GM12878 (cell line): ENCODE results near the gene LARP1B. TPM values are rescaled to one million over a fixed set of nuclear protein-coding genes. Genes with fewer than 3 reads are reported as not detected.

Experiments used
- ATAC-seq: fragments of 200-7000 bp; cut with Tn5 transposase; 3 replicates; pipeline ENCODE4 v1.9.1; 2020; ENCODE audit warnings: mild to moderate bottlenecking, moderate library complexity
- BruUV-seq: library from RNA; stranded (reverse); fragments of 400-500 nt; replicated peaks from 2 replicates; lab custom pipeline; 2021; lab: Mats Ljungman, UMichigan
- CTCF ChIA-PET: fragments of 300-600 bp; sonication (Branson Sonifier 250); formaldehyde crosslinking; extraction: SDS; loops from one replicate; lab custom pipeline; 2021; ENCODE audit warnings: inconsistent platforms; lab: Yijun Ruan, JAX
- POLR2A ChIA-PET: fragments of 350-600 bp; formaldehyde crosslinking; extraction: SDS; loops from one replicate; lab custom pipeline; 2021; ENCODE audit warnings: inconsistent platforms; lab: Charles Lee
- RAD21 ChIA-PET: fragments of 300-600 bp; sonication (Branson Sonifier 250); formaldehyde crosslinking; loops from one replicate; lab custom pipeline; 2023; ENCODE audit warnings: antibody characterized with exemption; ENCODE audit not compliant: unreplicated experiment; lab: Charles Lee
- SMC1A ChIA-PET: fragments of 300-600 bp; sonication (Branson Sonifier 250); formaldehyde crosslinking; loops from one replicate; lab custom pipeline; 2023; ENCODE audit not compliant: unreplicated experiment, uncharacterized antibody; lab: Charles Lee
- DNase-seq: peaks from one replicate; pipeline ENCODE4 v3.0.0-alpha.2; 2011; ENCODE audit warnings: low read depth, low spot score
- FAIRE-seq: peaks from 3 replicates; lab custom pipeline; 2011; peaks lifted over from hg19 to GRCh38; lab: Jason Lieb, UNC
- H2AFZ ChIP-seq: 2 replicates; pipeline ENCODE4 v1.6.0; 2011; ENCODE audit warnings: low read depth, low read length, control low read depth; ENCODE audit not compliant: control insufficient read depth
- H3K27ac ChIP-seq: 2 replicates; pipeline ENCODE4 v1.5.1; 2011; ENCODE audit warnings: control low read depth; ENCODE audit not compliant: control insufficient read depth, insufficient read depth
- H3K27me3 ChIP-seq, 2 experiments: replicated peaks in 1 of 2; 2 replicates each; pipeline versions ENCODE4 v1.6.0 to v1.6.1; 2011; ENCODE audit warnings: low read length in 1 of 2; ENCODE audit not compliant: control insufficient read depth in 2 of 2, insufficient read depth in 2 of 2
- H3K36me3 ChIP-seq, 2 experiments: 2 replicates each; pipeline ENCODE4 v1.5.1; 2011; ENCODE audit warnings: low read length in 1 of 2; ENCODE audit not compliant: control insufficient read depth in 2 of 2, insufficient read depth in 2 of 2
- H3K4me1 ChIP-seq: 2 replicates; pipeline ENCODE4 v1.6.1; 2011; ENCODE audit warnings: mild to moderate bottlenecking, low read length, moderate library complexity, mixed read lengths; ENCODE audit not compliant: control insufficient read depth, insufficient read depth
- H3K4me2 ChIP-seq: 2 replicates; pipeline ENCODE4 v1.6.0; 2011; ENCODE audit warnings: control low read depth; ENCODE audit not compliant: control insufficient read depth, insufficient read depth
- H3K4me3 ChIP-seq: fragments of 200-600 bp; sonication (generic); 2 replicates; pipeline ENCODE4 v1.5.1; 2016
- H3K79me2 ChIP-seq: 2 replicates; pipeline ENCODE4 v1.6.0; 2011; ENCODE audit warnings: low read length; ENCODE audit not compliant: control insufficient read depth, insufficient read depth
- H3K9ac ChIP-seq: 2 replicates; pipeline ENCODE4 v1.8.0; 2011; ENCODE audit warnings: low read length, control low read depth, mixed read lengths; ENCODE audit not compliant: control insufficient read depth, insufficient read depth
- H3K9me3 ChIP-seq: replicated peaks from 3 replicates; pipeline ENCODE4 v1.5.1; 2011; ENCODE audit warnings: mild to moderate bottlenecking, low read length; ENCODE audit not compliant: control insufficient read depth, insufficient read depth
- H4K20me1 ChIP-seq: 2 replicates; pipeline ENCODE4 v1.6.0; 2011; ENCODE audit not compliant: control insufficient read depth, insufficient read depth
- ATF7 ChIP-seq: fragments of 450-650 bp; IDR thresholded peaks from 2 replicates; pipeline ENCODE4 v1.6.1; 2016; ENCODE audit warnings: low read depth, mild to moderate bottlenecking
- BHLHE40 ChIP-seq, 2 experiments: fragments of 450-650 bp in 1 of 2; IDR thresholded peaks; 2 replicates each; pipeline ENCODE4 v1.6.1; 2011 to 2017; ENCODE audit warnings: low read depth in 2 of 2, borderline replicate concordance in 1 of 2, improper control_type of control experiment in 1 of 2, low read length in 1 of 2, mild to moderate bottlenecking in 1 of 2
- CHD4 ChIP-seq: fragments of 200-600 bp; sonication (generic); IDR thresholded peaks from 2 replicates; pipeline ENCODE4 v1.6.1; 2016; ENCODE audit warnings: mild to moderate bottlenecking
- EED ChIP-seq: sonication (generic); IDR thresholded peaks from 2 replicates; pipeline ENCODE4 v1.6.1; 2016; ENCODE audit warnings: antibody characterized with exemption, low read depth
- EGR1 ChIP-seq, 2 experiments: IDR thresholded peaks; 1 replicate in 1 of 2; 2 replicates in 1 of 2; pipeline ENCODE4 v1.6.1; 2011 to 2012; ENCODE audit warnings: low read depth in 2 of 2, low read length in 2 of 2, borderline replicate concordance in 1 of 2, mild to moderate bottlenecking in 1 of 2, moderate library complexity in 1 of 2
- EP300 ChIP-seq, 2 experiments: fragments of 150-350 bp in 1 of 2; IDR thresholded peaks; 2 replicates each; pipeline ENCODE4 v1.6.1; 2011 to 2012; ENCODE audit warnings: low read depth in 2 of 2, low read length in 2 of 2, borderline replicate concordance in 1 of 2, improper control_type of control experiment in 1 of 2, inconsistent platforms in 1 of 2; ENCODE audit not compliant: control insufficient read depth in 1 of 2
- FOS ChIP-seq: IDR thresholded peaks from 3 replicates; pipeline ENCODE4 v1.6.1; 2011; ENCODE audit warnings: borderline replicate concordance; ENCODE audit not compliant: insufficient read length; ENCODE audit errors: extremely low read depth
- GABPA ChIP-seq: IDR thresholded peaks from 2 replicates; pipeline ENCODE4 v1.6.1; 2014; ENCODE audit warnings: antibody characterized with exemption, low read depth, mild to moderate bottlenecking, inconsistent platforms
- IKZF1 ChIP-seq: fragments of 450-650 bp; conservative IDR thresholded peaks from 2 replicates; pipeline ENCODE4 v1.6.1; 2017; ENCODE audit warnings: antibody characterized with exemption, mild to moderate bottlenecking
- IKZF2 ChIP-seq, 2 experiments: fragments of 450-650 bp; IDR thresholded peaks; 2 replicates each; pipeline ENCODE4 v1.6.1; 2017; ENCODE audit warnings: mild to moderate bottlenecking in 2 of 2, moderate library complexity in 2 of 2
- IRF4 ChIP-seq: IDR thresholded peaks from 2 replicates; pipeline ENCODE4 v1.6.1; 2011; ENCODE audit warnings: low read depth, low read length
- KDM1A ChIP-seq: fragments of 200-600 bp; sonication (generic); IDR thresholded peaks from 2 replicates; pipeline ENCODE4 v1.6.1; 2016; ENCODE audit warnings: borderline replicate concordance
- POLR2AphosphoS5 ChIP-seq: IDR thresholded peaks from 2 replicates; pipeline ENCODE4 v1.6.1; 2011; ENCODE audit warnings: mild to moderate bottlenecking, low read length, inconsistent platforms
- RBBP5 ChIP-seq: fragments of 200-600 bp; sonication (generic); conservative IDR thresholded peaks from 2 replicates; pipeline ENCODE4 v1.6.1; 2016
- SP1 ChIP-seq: IDR thresholded peaks from one replicate; pipeline ENCODE4 v1.6.1; 2011; ENCODE audit warnings: low read depth, low read length
- SUPT20H ChIP-seq: IDR thresholded peaks from 2 replicates; pipeline ENCODE4 v1.6.1; 2011; ENCODE audit warnings: low read depth, mild to moderate bottlenecking, low read length, moderate library complexity, borderline replicate concordance; ENCODE audit not compliant: control insufficient read depth
- TCF7 ChIP-seq: IDR thresholded peaks from 2 replicates; pipeline ENCODE4 v1.6.1; 2014; ENCODE audit warnings: antibody characterized with exemption, borderline replicate concordance
- YBX1 ChIP-seq: fragments of 450-650 bp; IDR thresholded peaks from 2 replicates; pipeline ENCODE4 v1.6.1; 2016; ENCODE audit warnings: antibody characterized with exemption
- WGBS: methylation state at CpG from one replicate; pipeline ENCODE4 v1.1.6; 2016; ENCODE audit warnings: low lambda C conversion rate; ENCODE audit not compliant: insufficient replicate concordance, insufficient coverage; ENCODE audit errors: missing lambda C conversion rate; 5-methylcytosine and 5-hydroxymethylcytosine counted together
- in situ Hi-C: fragments of 300-500 bp; cut with MboI; formaldehyde crosslinking; loops from 9 replicates; pipeline ENCODE4 v1.14.3; 2018; ENCODE audit warnings: mixed read lengths
- intact Hi-C: fragments of 100-400 bp; cut with micrococcal nuclease; formaldehyde crosslinking; loops from one replicate; pipeline ENCODE4 v1.14.2; 2022; ENCODE audit not compliant: unreplicated experiment
- polyA plus RNA-seq, 11 experiments: library from polyadenylated mRNA; depleted of rRNA in 4 of 11; unstranded in 6 of 11; stranded (reverse) in 5 of 11; fragments of >200 nt; fragmentation: Nextera tagmentation in 4 of 11; fragmentation: Illumina TruSeq in 1 of 11; extraction: Ambion mirVana in 4 of 11; extraction: Trizol in 1 of 11; gene quantifications; 1 replicate in 1 of 11; 2 replicates in 10 of 11; pipeline versions ENCODE4 v1.2.1 to v1.2.3, GENCODE V29; 2011 to 2016; ENCODE audit warnings: inconsistent platforms in 2 of 11, missing spikeins in 2 of 11, low read depth in 1 of 11
- total RNA-seq, 4 experiments: library from RNA; depleted of rRNA in 3 of 4; stranded (reverse); fragments of >200 nt in 3 of 4; fragmentation: Illumina TruSeq in 1 of 4; extraction: Trizol in 1 of 4; gene quantifications; 2 replicates each; pipeline versions ENCODE4 v1.2.1 to v1.2.3, GENCODE V29; 2013 to 2021
- TF ChIP-seq, protein P1 (sequence below): IDR thresholded peaks from 2 replicates; pipeline ENCODE4 v1.6.1; 2012; ENCODE audit warnings: mild to moderate bottlenecking, low read depth, low read length

Gene LARP1B
- total and polyA plus RNA-seq, 10 of the 15 experiments (the other 5 are each of a cell fraction or from before 2014, with no cell fraction given) = 9.2 to 30.9 (median 14.7) TPM

DNA sequence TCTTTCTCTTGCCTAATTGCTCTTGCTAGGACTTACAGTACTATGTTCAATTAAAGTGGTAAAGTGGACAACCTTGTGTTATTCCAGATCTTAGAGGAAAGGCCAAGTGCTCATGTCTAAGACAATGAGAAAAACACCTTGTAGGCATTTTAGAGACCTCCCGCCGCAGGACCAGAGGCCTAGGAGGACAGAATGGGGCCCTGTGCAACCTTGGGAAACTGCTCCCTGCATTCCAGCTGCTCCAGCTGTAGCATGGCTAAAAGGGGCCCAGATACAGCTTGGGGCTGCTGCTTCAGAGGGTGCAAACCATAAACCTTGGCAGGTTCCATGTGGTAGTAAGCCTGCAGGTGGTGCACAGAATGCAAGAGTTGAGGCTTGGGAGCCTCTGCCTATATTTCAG is 125.5 kb downstream of the LARP1B start:
- DNase-seq (no peak), ATAC-seq (no peak), FAIRE-seq (no peak)
- TF ChIP-seq IKZF1 (no peak), SP1 (no peak), RBBP5 (no peak), SUPT20H (no peak), POLR2AphosphoS5 (no peak), BHLHE40 (IDR thresholded peaks at IDR 0.05; ENCODE audit: borderline replicate concordance in 1 of 2, low read depth in 2 of 2, low read length in 1 of 2) (no peak), YBX1 (no peak), GABPA (no peak), IRF4 (no peak), KDM1A (no peak), IKZF2 (IDR thresholded peaks at IDR 0.05) (no peak), CHD4 (no peak), EP300 (IDR thresholded peaks at IDR 0.05; ENCODE audit: borderline replicate concordance in 1 of 2, control insufficient read depth in 1 of 2, low read depth in 2 of 2, low read length in 2 of 2) (no peak), EED (no peak), ATF7 (no peak), FOS (no peak), EGR1 (IDR thresholded peaks at IDR 0.05; ENCODE audit: borderline replicate concordance in 1 of 2, low read depth in 2 of 2, low read length in 2 of 2) (no peak), TCF7 (no peak)
- TF ChIP-seq, protein P1, sequence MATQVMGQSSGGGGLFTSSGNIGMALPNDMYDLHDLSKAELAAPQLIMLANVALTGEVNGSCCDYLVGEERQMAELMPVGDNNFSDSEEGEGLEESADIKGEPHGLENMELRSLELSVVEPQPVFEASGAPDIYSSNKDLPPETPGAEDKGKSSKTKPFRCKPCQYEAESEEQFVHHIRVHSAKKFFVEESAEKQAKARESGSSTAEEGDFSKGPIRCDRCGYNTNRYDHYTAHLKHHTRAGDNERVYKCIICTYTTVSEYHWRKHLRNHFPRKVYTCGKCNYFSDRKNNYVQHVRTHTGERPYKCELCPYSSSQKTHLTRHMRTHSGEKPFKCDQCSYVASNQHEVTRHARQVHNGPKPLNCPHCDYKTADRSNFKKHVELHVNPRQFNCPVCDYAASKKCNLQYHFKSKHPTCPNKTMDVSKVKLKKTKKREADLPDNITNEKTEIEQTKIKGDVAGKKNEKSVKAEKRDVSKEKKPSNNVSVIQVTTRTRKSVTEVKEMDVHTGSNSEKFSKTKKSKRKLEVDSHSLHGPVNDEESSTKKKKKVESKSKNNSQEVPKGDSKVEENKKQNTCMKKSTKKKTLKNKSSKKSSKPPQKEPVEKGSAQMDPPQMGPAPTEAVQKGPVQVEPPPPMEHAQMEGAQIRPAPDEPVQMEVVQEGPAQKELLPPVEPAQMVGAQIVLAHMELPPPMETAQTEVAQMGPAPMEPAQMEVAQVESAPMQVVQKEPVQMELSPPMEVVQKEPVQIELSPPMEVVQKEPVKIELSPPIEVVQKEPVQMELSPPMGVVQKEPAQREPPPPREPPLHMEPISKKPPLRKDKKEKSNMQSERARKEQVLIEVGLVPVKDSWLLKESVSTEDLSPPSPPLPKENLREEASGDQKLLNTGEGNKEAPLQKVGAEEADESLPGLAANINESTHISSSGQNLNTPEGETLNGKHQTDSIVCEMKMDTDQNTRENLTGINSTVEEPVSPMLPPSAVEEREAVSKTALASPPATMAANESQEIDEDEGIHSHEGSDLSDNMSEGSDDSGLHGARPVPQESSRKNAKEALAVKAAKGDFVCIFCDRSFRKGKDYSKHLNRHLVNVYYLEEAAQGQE = no peak
- H3K79me2 ChIP-seq = no peaks in the 10 kb centered on the region
- in situ Hi-C loops = loop anchor here (25.0 kb wide), 1 partner anchor 1451 kb away; no protein-coding TSS in a partner anchor
- SMC1A ChIA-PET = no interaction called here
- H3K9me3 ChIP-seq = no peaks in the 10 kb centered on the region; the same call in 2 of the 3 replicates
- H3K27me3 ChIP-seq = no peaks in the 10 kb centered on the region
- H2AFZ ChIP-seq = no peak overlapping the region
- H3K4me1 ChIP-seq = peaks cover 2% of the 10 kb centered on the region; the same call in 1 of the 2 replicates
- no peak overlapping the region for H3K4me2 ChIP-seq
- H3K36me3 ChIP-seq = 0 out of 4 replicates have a peak, but pooled peaks cover 0 to 3% of the 10 kb centered on the region in 2 experiments
- no peak overlapping the region for H3K9ac ChIP-seq
- H3K27ac ChIP-seq = no peak overlapping the region
- POLR2A ChIA-PET = no interaction called here
- whole genome bisulfite sequencing = 100% methylated on average over 2 of the region's 2 CpGs
- RAD21 ChIA-PET = no interaction called here
- intact Hi-C loops = no loop called here
- no peaks in the 10 kb centered on the region for H4K20me1 ChIP-seq
- H3K4me3 ChIP-seq = no peak overlapping the region
- CTCF ChIA-PET = interaction anchor here (0.7 kb wide), 1 partner anchor 65 kb away, joined by 3 read pairs; no protein-coding TSS in a partner anchor
- no TSS peak for BruUV-seq
